Stimulated activated CD8-positive, alpha-beta memory T cell treated with anti-CD3 and anti-CD28 coated beads, Interleukin-7, amount 100 ng/mL, for 4 hours (primary cell): ENCODE results near the gene FCF1.
"Not testable (repeated sequence)": the region's sequence is repeated elsewhere in the genome, so short reads cannot be mapped to it uniquely, and the experiment has no call there.

Source experiments
- DNase-seq, 2 donors: peaks; one replicate each; pipeline ENCODE4 v3.0.0-alpha.2; 2020; ENCODE audit warnings: low read depth in 2 of 2

FCF1 gene

GRCh38 chr14:74698465-74698864 is 14.5 kb upstream of the FCF1 start:
- no peak for DNase-seq

- DNase-seq: no peak
Measured at GRCh38 chr14:74702293-74702692, 10.7 kb upstream of the FCF1 start.

- no peak for DNase-seq
Measured at GRCh38 chr14:74703043-74703442, 9.9 kb upstream of the FCF1 start.

- no peak for DNase-seq
Measured at GRCh38 chr14:74704656-74705055, 8.3 kb upstream of the FCF1 start.

- no peak for DNase-seq
Measured at GRCh38 chr14:74705613-74706500, 7.1 kb upstream of the FCF1 start.

GRCh38 chr14:74710480-74710879 is 2.5 kb upstream of the FCF1 start:
- DNase-seq: no peak

- no peak for DNase-seq
Measured at GRCh38 chr14:74711651-74712050, 1.3 kb upstream of the FCF1 start.

GRCh38 chr14:74713395-74713735 is 421 bp downstream of the FCF1 start:
- no peak for DNase-seq

GRCh38 chr14:74720526-74720925 is 7.6 kb downstream of the FCF1 start:
- DNase-seq: no peak

- DNase-seq: no peak
Measured at GRCh38 chr14:74723134-74723533, 10.2 kb downstream of the FCF1 start.

GRCh38 chr14:74732387-74732786 is 19.4 kb downstream of the FCF1 start:
- DNase-seq: no peak

GRCh38 chr14:74733221-74733620 is 20.3 kb downstream of the FCF1 start:
- no peak for DNase-seq

- no peak for DNase-seq
Measured at GRCh38 chr14:74735125-74735524, 22.2 kb downstream of the FCF1 start.

- no peak for DNase-seq
Measured at GRCh38 chr14:74737753-74738325, 24.9 kb downstream of the FCF1 start.

GRCh38 chr14:74739293-74740030 is 26.5 kb downstream of the FCF1 start:
- DNase-seq: no peak

GRCh38 chr14:74747237-74747636 is 34.3 kb downstream of the FCF1 start:
- DNase-seq: no peak

- DNase-seq: no peak
Measured at GRCh38 chr14:74754157-74754556, 41.2 kb downstream of the FCF1 start.

GRCh38 chr14:74754899-74755298 is 42.0 kb downstream of the FCF1 start:
- no peak for DNase-seq

GRCh38 chr14:74756326-74756725 is 43.4 kb downstream of the FCF1 start:
- DNase-seq: no peak

- DNase-seq: not testable (repeated sequence)
Measured at GRCh38 chr14:74758505-74758904, 45.6 kb downstream of the FCF1 start.

- peak; percentile 87 to 89 for DNase-seq
Measured at GRCh38 chr14:74762917-74763802, 50.2 kb downstream of the FCF1 start, which contains the start of gene YLPM1. TSS of gene YLPM1 (plus strand) at chr14:74763316. CDS start at chr14:74763490, 174 bp downstream.
